Stimulated activated naive CD8-positive, alpha-beta T cell treated with anti-CD3 and anti-CD28 coated beads, Interleukin-15, Interleukin-2, amounts not matched to agents 100 ng/mL and 50 ng/mL, for 24 hours (primary cell): ENCODE measurements around the gene CA11.
A peak's percentile ranks its signal among the peaks of the same experiment; 100 is the strongest.

Experiments used
- H3K27ac Mint-ChIP-seq: one replicate; pipeline ENCODE4 v1.8.0; 2021; ENCODE audit warnings: mild to moderate bottlenecking, mixed read lengths
- H3K27me3 Mint-ChIP-seq: one replicate; pipeline ENCODE4 v1.8.0; 2021; ENCODE audit warnings: mixed read lengths
- H3K36me3 Mint-ChIP-seq: one replicate; pipeline ENCODE4 v1.8.0; 2021; ENCODE audit warnings: low read depth, mixed read lengths
- H3K4me1 Mint-ChIP-seq: one replicate; pipeline ENCODE4 v1.8.0; 2021; ENCODE audit warnings: low read depth, mixed read lengths
- H3K4me3 Mint-ChIP-seq: one replicate; pipeline ENCODE4 v1.8.0; 2021; ENCODE audit warnings: mild to moderate bottlenecking, mixed read lengths
- H3K9me3 Mint-ChIP-seq: one replicate; pipeline ENCODE4 v1.8.0; 2021; ENCODE audit warnings: mixed read lengths

Gene CA11

GRCh38 chr19:48606463-48607358 lies 39.3 kb downstream of the CA11 start, which contains the start of gene SPACA4:
TSS of gene SPACA4 (plus strand) at chr19:48606742. CDS start at chr19:48606979, 237 bp downstream.
- Mint-ChIP-seq H3K27ac (no peak within 1 kb of the TSS), H3K4me1 (peaks cover 4% of the 10 kb centered on the region), H3K9me3 (no peaks in the 10 kb centered on the region), H3K4me3 (no peak within 1 kb of the TSS), H3K27me3 (no peaks in the 10 kb centered on the region), H3K36me3 (no peaks in the 10 kb centered on the region)

GRCh38 chr19:48603850-48604249 lies 42.1 kb downstream of the CA11 start:
- Mint-ChIP-seq H3K27me3 (no peaks in the 10 kb centered on the region), H3K9me3 (no peaks in the 10 kb centered on the region), H3K27ac (no peak overlapping the region), H3K4me1 (peaks cover 3% of the 10 kb centered on the region), H3K36me3 (no peaks in the 10 kb centered on the region), H3K4me3 (no peak overlapping the region)

- H3K9me3 Mint-ChIP-seq = no peaks in the 10 kb centered on the region
- no peak overlapping the region for H3K4me3 Mint-ChIP-seq
Observed at GRCh38 chr19:48603449-48603848, 42.5 kb downstream of the CA11 start.

GRCh38 chr19:48603001-48603400 lies 43.0 kb downstream of the CA11 start:
- H3K27ac Mint-ChIP-seq = no peak overlapping the region
- no peaks in the 10 kb centered on the region for H3K27me3 Mint-ChIP-seq
- no peaks in the 10 kb centered on the region for H3K4me1 Mint-ChIP-seq
- H3K9me3 Mint-ChIP-seq = no peaks in the 10 kb centered on the region
- no peaks in the 10 kb centered on the region for H3K36me3 Mint-ChIP-seq
- H3K4me3 Mint-ChIP-seq = no peak overlapping the region

More at GRCh38 chr19:48603449-48603848, 42.5 kb downstream of the CA11 start:
- H3K36me3 Mint-ChIP-seq = no peaks in the 10 kb centered on the region
- H3K27ac Mint-ChIP-seq = no peak overlapping the region
- H3K4me1 Mint-ChIP-seq = no peaks in the 10 kb centered on the region
- no peaks in the 10 kb centered on the region for H3K27me3 Mint-ChIP-seq

GRCh38 chr19:48600679-48601417 lies 45.1 kb downstream of the CA11 start:
- Mint-ChIP-seq H3K36me3 (no peaks in the 10 kb centered on the region), H3K4me3 (no peak overlapping the region), H3K27me3 (no peaks in the 10 kb centered on the region), H3K9me3 (no peaks in the 10 kb centered on the region), H3K4me1 (peaks cover 4% of the 10 kb centered on the region), H3K27ac (no peak overlapping the region)

- no peak overlapping the region for H3K4me3 Mint-ChIP-seq
- H3K4me1 Mint-ChIP-seq = peaks cover 4% of the 10 kb centered on the region
- H3K27me3 Mint-ChIP-seq = no peaks in the 10 kb centered on the region
- no peak overlapping the region for H3K27ac Mint-ChIP-seq
- H3K9me3 Mint-ChIP-seq = no peaks in the 10 kb centered on the region
- H3K36me3 Mint-ChIP-seq = no peaks in the 10 kb centered on the region
Observed at GRCh38 chr19:48598996-48599700, 46.8 kb downstream of the CA11 start.

- no peaks in the 10 kb centered on the region for H3K9me3 Mint-ChIP-seq
- peak overlapping the region; percentile 60 for H3K4me3 Mint-ChIP-seq
- H3K36me3 Mint-ChIP-seq = no peaks in the 10 kb centered on the region
- peak overlapping the region; percentile 40 for H3K27ac Mint-ChIP-seq
- peaks cover 4% of the 10 kb centered on the region for H3K4me1 Mint-ChIP-seq
- H3K27me3 Mint-ChIP-seq = no peaks in the 10 kb centered on the region
Observed at GRCh38 chr19:48596679-48597465, 49.1 kb downstream of the CA11 start.

GRCh38 chr19:48596237-48596636 lies 49.8 kb downstream of the CA11 start:
- H3K9me3 Mint-ChIP-seq = no peaks in the 10 kb centered on the region
- H3K4me3 Mint-ChIP-seq = peak overlapping the region; percentile 60
- no peaks in the 10 kb centered on the region for H3K27me3 Mint-ChIP-seq
- H3K36me3 Mint-ChIP-seq = no peaks in the 10 kb centered on the region
- H3K4me1 Mint-ChIP-seq = peaks cover 4% of the 10 kb centered on the region
- no peak overlapping the region for H3K27ac Mint-ChIP-seq

- no peaks in the 10 kb centered on the region for H3K27me3 Mint-ChIP-seq
- H3K4me1 Mint-ChIP-seq = peaks cover 4% of the 10 kb centered on the region
- no peak overlapping the region for H3K27ac Mint-ChIP-seq
- H3K4me3 Mint-ChIP-seq = no peak overlapping the region
- no peaks in the 10 kb centered on the region for H3K36me3 Mint-ChIP-seq
- no peaks in the 10 kb centered on the region for H3K9me3 Mint-ChIP-seq
Observed at GRCh38 chr19:48595833-48596232, 50.2 kb downstream of the CA11 start.

GRCh38 chr19:48595171-48595570 lies 50.8 kb downstream of the CA11 start:
- no peaks in the 10 kb centered on the region for H3K36me3 Mint-ChIP-seq
- no peaks in the 10 kb centered on the region for H3K27me3 Mint-ChIP-seq
- peaks cover 4% of the 10 kb centered on the region for H3K4me1 Mint-ChIP-seq
- H3K4me3 Mint-ChIP-seq = no peak overlapping the region
- H3K27ac Mint-ChIP-seq = no peak overlapping the region
- H3K9me3 Mint-ChIP-seq = no peaks in the 10 kb centered on the region

GRCh38 chr19:48591021-48591420 lies 55.0 kb downstream of the CA11 start:
- H3K4me3 Mint-ChIP-seq = no peak overlapping the region
- H3K4me1 Mint-ChIP-seq = peaks cover 9% of the 10 kb centered on the region
- H3K27ac Mint-ChIP-seq = no peak overlapping the region
- H3K9me3 Mint-ChIP-seq = no peaks in the 10 kb centered on the region
- no peaks in the 10 kb centered on the region for H3K36me3 Mint-ChIP-seq
- H3K27me3 Mint-ChIP-seq = no peaks in the 10 kb centered on the region

- peak overlapping the region; percentile 59 for H3K27ac Mint-ChIP-seq
- H3K27me3 Mint-ChIP-seq = peaks cover 4% of the 10 kb centered on the region
Observed at GRCh38 chr19:48588670-48589401, 57.2 kb downstream of the CA11 start.

More at GRCh38 chr19:48588670-48589401, 57.2 kb downstream of the CA11 start:
- H3K4me3 Mint-ChIP-seq = peak overlapping the region; percentile 62
- no peaks in the 10 kb centered on the region for H3K9me3 Mint-ChIP-seq
- H3K4me1 Mint-ChIP-seq = peaks cover 13% of the 10 kb centered on the region
- no peaks in the 10 kb centered on the region for H3K36me3 Mint-ChIP-seq
